ENCODE measurements around the gene PPP2R2C.

The PPP2R2C gene

GRCh38 chr4:6396696-6397236 is 75.6 kb downstream of the PPP2R2C start:
- no peak for DNase-seq (ENCODE audit: low spot score)

DNA sequence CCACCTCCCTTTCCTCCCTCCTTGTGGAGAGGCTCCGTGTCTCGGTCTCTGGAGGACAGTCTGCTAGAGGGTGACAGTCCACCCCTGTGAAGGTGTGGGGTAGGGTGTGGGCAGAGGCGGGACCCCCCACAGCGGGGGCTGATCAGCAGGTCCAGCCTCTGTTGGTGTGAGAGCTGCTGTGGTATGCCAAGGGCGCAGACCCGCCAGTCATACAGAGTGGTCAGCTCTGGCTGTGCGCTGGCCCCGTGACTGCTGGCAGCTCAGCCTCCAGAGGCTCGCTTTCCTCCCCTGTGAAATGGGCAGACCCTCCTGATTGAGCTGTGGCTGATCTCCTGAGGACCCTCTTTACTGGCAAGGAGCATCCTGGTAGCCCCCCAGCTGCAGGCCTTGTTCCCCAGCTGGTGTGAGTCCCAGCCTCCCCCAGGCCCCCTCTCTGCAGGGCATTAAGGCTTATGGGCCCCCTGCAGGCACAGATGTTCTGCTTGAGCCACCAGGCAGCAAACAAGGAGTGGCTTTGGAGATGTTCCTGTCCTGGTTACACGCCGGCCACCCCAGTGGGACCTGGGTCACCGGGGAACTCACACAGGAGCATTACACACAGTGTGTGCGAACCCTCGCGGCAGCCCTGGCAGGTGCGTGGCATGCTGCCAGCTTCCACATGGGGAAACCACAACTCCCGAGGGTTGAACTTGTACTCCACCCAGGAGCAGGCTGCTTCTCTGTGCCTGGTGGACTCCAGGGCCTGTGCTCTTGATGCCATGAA is 76.8 kb downstream of the PPP2R2C start:
- DNase-seq (ENCODE audit: low spot score): no peak

DNA sequence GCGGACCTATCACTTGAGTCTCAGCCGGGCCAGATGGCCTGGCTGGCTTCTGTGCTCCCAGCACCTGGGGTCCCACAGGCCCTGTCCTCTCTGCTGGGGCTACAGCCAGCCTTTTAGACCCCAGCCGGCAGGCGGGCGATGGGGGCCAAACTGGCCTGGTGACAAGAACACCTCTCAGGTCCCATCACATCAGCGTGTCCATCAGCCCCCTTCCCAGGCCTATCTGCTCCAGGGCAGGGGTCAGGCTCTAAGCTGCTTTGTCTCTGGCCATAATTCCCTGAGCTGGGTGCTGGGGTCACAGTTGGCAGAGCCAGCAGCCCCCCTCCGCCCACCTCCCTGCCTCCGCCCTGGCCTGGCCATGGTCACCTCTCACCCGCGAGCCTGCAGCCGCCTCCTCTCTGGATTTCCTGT is 77.7 kb downstream of the PPP2R2C start:
- DNase-seq (ENCODE audit: low spot score): no peak

DNA sequence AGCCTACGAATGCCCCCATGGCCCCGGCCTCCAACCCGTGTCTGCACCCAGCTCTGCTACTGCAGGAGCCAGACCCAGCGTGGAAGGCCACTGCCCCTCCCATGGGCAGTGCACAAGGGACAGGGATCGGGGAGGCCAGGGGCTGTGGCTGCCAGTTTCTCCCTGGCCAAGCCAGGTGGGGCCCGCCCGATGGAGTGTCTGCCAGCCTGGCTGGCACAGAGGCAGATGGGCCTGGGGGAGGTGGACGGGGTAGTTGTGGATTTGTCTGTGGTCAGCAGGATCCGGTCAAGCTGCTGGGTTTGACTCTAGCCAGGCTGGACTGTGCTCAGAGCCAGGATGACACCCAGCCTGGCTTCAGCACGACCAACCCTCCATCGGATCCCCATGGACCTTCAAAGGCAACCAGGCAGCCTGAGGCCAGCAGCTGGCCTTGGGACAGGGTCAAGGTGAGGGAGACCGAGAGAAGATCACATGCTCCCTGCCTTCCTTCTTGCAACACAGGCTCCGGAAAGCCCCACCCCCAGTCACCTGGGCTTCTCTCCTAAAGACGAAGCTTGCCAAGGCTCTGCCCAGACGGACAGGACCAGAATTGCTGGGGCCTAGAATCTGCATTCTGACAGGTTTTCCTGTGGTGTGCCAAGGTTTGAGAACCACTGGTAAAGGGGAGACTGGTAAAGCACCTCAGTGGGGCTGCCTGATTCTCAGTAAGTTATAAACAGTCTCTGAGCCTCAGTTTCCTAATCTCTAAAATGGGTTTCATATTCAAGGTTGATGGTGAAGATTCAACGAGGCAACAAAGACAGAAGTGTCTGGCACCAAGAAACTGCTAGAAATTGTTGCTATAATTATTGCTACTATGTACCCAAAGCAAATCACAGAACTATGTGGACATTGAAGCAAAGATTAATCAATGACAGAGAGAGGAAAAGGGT is 78.6 kb downstream of the PPP2R2C start:
- DNase-seq (ENCODE audit: low spot score): no peak

DNA sequence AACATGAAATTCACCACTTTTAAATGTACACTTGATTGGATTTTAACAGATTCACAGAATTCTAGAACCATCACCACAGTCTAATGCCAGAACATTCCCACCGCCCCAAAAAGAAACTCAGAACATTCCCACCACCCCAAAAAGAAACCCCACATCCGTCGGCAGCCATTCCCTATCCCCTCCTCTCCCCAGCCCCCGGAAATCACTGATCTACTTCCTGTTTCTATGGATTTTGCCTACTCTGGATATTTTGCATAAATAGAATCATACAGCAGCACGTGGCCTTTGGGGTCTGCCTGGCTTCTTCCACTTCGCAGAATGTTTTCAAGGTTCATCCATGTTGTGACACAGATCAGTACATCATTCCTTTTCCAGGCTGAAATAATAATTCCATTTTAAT is 79.3 kb downstream of the PPP2R2C start:
- no peak for DNase-seq (ENCODE audit: low spot score)

GRCh38 chr4:6392407-6392806 is 80.0 kb downstream of the PPP2R2C start:
- no peak for DNase-seq (ENCODE audit: low spot score)

DNA sequence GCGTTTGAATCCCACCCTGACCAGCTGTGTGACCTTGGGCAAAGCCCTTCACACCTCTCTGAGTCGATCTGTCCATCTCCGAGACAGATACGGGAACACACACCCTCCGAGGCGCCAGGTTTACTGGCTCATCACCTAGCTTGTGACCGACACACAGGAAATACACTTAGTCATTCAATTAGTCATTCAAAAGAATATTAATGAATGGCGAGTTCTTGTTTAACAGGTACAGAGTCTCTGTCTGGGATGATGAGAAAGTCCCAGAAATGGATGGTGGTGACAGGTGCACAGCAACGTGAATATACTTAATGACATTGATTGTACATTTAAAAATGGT is 80.6 kb downstream of the PPP2R2C start:
- DNase-seq (ENCODE audit: low spot score): no peak

- DNase-seq (ENCODE audit: low spot score): no peak
Observed at GRCh38 chr4:6391186-6391851, 81.1 kb downstream of the PPP2R2C start.

DNA sequence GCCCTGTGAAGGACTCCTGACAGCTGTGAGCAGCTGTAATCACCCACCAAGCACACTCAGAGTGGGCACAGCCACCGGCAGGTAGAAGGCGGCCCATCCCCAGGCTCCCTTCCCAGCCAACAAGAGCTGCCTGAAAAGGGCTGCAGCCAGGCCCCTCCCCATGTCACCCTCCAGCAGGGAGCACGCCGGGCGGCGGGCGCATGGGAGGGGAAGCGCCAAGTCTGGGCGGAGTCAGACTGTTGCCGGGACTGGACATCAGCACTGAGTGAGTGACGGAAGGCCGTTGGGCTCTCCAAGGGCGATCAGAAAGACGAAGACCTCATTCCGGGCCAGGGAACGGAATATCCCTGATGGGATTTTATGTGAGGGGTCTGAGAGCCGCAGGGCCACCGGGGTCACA is 82.1 kb downstream of the PPP2R2C start:
- no peak for DNase-seq (ENCODE audit: low spot score)

GRCh38 chr4:6389142-6389825 is 83.1 kb downstream of the PPP2R2C start:
- no peak for DNase-seq (ENCODE audit: low spot score)

- DNase-seq (ENCODE audit: low spot score): no peak
Observed at GRCh38 chr4:6388713-6389112, 83.7 kb downstream of the PPP2R2C start.

GRCh38 chr4:6387946-6388345 is 84.5 kb downstream of the PPP2R2C start:
- DNase-seq (ENCODE audit: low spot score): no peak

GRCh38 chr4:6386091-6386490 is 86.3 kb downstream of the PPP2R2C start:
- no peak for DNase-seq (ENCODE audit: low spot score)

DNA sequence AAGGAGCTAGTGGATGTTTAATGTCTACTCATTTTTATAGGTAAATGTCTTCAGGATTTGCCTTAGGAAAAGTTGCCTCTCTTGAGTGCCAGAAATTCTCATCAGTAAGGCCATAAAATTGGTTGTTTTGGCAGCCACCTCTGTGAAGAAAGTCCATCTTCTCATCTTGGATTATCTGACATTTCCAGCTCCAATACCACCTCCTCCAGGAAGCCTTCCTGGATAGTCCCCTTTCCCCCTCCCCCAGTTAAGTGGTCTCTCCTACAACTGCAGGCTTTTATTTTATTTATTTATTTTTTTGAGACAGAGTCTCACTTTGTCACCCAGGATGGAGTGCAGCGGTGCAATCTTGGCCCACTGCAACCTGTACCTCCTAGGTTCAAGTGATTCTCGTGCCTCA is 87.1 kb downstream of the PPP2R2C start:
- no peak for DNase-seq (ENCODE audit: low spot score)

GRCh38 chr4:6384541-6384940 is 87.9 kb downstream of the PPP2R2C start:
- DNase-seq (ENCODE audit: low spot score): no peak

DNA sequence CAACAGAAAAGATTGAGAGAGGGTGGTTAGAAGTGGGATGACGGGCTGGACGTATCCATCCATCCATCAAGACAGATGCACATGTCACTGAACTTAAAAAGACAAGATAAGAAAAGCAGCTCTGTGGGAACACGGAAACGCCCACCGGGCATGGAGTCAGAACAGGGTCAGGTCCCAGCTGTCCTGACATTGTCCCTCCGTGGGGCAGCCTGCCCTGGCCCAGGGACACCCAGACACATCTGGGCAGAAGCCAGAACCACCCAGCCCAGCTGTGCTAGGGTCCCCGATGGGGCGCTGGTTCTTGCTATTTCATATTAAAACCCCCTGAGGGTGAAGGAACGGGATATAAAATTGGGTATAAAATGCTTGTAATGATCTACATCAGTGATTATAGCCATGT is 88.5 kb downstream of the PPP2R2C start:
- DNase-seq (ENCODE audit: low spot score): no peak

DNA sequence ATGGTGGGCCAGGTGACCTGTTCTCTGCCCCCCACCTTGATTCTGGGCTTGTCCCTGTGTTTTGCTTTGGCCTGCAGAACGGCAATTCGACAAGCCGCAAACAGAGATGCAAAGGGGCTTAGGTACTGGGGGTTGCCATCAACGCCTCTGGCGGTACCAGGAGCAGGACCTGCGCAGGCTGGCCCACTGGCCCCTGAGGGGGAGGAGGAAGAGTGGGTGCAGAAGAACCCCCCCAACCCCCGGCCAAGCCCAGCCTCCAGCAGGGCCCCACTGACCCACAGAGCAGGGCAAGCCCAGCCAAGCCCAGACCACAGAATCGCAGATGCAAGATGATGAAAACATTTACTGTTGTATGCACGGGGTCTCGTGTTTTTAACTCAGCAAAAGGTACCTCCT is 89.4 kb downstream of the PPP2R2C start:
- no peak for DNase-seq (ENCODE audit: low spot score)

- DNase-seq (ENCODE audit: low spot score): no peak
Observed at GRCh38 chr4:6381571-6382123, 90.8 kb downstream of the PPP2R2C start.

DNA sequence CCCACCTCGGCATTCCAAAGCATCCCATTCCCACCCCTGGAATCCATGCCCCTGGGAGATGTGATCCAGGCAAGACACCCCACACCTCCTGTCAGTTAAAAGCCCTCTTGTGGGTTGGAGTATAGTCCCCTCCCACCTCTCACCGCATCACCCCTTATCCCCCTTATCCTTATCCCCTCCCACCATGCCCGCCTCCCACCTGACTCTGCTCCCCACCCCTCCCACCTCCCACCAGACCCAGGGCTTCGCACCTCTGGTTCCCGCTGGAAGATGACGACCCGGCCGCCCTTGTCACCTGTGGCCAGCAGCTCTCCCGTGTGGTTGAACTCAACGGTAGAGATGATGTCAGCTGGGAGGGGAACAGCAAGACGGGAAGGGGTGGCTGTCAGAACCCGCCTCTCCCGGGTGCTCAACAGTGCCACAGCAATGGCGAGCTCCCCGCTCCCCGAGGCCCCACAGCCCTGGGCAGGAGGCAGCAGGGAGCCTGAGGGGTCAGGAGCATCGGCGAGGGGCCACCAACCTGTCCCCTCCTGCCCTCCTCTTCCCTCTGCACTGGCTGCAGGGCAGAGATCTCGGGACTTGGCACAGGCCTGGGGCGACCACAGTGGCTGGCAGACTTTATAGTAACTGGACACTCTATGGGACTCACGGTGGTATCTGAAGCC is 91.5 kb downstream of the PPP2R2C start:
- DNase-seq (ENCODE audit: low spot score): no peak

DNA sequence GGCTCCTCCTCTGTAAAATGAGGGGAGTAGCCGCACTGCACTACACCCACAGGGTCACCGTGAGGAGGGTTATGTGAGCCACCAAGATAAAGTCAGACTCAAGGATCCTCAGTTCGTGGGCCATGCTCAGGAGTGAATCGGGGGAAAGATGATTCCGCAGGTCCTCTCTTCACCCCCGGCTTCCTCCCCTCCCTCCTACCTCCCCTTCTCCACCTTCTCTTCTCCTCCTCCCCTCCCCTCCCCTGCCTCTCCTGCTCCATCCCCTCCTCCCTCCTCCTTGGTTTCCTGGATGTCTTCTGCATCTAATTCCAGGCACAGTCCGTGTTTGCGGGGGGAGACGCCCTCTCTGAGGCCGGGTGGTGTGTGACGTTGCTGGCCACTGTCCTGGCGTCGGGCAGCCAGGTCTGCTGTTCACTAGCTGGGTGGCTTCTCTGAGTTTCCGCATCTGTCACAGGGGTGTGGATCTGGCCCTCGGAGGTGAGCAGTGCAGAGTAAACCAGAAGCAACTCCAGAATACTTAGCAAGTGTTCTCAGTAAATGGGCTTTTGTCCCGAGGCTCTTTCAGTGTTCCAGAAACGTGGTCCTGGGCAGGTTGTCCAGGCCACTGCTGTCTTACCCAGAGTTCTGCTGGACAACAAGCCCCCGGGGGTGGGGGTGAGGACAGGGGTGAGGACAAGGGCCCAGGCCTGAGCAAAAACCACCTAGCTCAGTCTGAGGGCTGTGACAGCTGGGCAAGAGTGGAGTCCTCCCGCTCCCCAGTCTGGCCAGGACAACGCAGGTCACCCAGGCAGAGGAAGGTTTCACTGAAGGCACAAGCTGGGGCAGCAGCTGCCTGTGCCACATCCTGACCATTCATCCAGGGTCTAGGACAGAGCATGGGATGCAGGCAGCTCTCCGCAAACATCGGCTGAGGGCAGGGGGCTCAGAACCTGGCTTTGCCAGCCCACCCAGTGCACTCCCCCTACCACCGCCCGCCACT is 92.4 kb downstream of the PPP2R2C start:
- no peak for DNase-seq (ENCODE audit: low spot score)
